NCI-H2227 (cell line): ENCODE measurements around the gene RBM28.
A peak's percentile ranks its signal among the peaks of the same experiment; 100 is the strongest.

Experiments
- DNase-seq: peaks from one replicate; lab custom pipeline; 2025; ENCODE audit not compliant: unreplicated experiment; lab: John Stamatoyannopoulos, UW

The RBM28 gene, protein sequence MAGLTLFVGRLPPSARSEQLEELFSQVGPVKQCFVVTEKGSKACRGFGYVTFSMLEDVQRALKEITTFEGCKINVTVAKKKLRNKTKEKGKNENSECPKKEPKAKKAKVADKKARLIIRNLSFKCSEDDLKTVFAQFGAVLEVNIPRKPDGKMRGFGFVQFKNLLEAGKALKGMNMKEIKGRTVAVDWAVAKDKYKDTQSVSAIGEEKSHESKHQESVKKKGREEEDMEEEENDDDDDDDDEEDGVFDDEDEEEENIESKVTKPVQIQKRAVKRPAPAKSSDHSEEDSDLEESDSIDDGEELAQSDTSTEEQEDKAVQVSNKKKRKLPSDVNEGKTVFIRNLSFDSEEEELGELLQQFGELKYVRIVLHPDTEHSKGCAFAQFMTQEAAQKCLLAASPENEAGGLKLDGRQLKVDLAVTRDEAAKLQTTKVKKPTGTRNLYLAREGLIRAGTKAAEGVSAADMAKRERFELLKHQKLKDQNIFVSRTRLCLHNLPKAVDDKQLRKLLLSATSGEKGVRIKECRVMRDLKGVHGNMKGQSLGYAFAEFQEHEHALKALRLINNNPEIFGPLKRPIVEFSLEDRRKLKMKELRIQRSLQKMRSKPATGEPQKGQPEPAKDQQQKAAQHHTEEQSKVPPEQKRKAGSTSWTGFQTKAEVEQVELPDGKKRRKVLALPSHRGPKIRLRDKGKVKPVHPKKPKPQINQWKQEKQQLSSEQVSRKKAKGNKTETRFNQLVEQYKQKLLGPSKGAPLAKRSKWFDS

DNA sequence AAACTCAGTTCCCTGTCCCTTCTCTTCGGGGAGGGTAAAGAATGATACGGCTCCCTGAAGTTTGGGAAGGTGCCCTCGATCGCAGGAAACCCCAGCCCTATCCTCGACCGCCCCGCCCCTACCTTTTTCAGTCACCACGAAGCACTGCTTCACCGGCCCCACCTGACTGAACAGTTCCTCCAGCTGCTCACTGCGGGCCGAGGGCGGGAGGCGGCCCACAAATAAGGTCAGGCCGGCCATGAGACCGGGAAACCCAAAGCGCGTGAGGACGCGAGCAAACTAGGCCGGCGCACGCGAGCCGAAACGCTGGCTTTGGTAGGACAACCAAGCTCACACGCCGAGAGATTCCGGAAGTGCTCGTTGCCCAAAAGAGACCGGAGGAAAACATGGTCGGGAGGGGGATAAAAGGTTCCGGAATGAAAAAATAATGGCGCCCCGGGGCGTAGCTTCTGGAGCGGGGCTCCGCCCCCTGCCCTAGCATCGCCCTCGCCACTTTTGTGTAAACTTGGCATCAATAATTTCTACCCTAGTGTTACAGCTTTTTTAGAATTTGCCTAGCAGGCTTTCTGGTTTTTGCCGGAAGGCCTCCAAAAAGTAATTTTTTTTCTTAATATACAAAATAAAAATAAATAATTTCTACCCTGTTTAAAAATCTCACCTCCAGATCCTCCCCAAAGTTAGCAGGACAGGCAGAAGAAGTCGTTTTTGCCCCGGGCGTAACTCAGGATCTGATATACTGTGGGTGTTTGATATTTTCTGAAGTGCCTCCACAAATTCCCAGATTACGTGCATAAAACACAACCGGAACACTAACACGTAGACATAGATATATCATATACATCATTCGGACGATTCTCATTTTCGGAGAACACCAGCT is at the start of gene RBM28:
Gene RBM28, minus strand, starts transcription at position 355 of the 877 bp plus-strand sequence. Its CDS starts 115 bp downstream, at position 240.
- peak; percentile 96 for DNase-seq

DNA sequence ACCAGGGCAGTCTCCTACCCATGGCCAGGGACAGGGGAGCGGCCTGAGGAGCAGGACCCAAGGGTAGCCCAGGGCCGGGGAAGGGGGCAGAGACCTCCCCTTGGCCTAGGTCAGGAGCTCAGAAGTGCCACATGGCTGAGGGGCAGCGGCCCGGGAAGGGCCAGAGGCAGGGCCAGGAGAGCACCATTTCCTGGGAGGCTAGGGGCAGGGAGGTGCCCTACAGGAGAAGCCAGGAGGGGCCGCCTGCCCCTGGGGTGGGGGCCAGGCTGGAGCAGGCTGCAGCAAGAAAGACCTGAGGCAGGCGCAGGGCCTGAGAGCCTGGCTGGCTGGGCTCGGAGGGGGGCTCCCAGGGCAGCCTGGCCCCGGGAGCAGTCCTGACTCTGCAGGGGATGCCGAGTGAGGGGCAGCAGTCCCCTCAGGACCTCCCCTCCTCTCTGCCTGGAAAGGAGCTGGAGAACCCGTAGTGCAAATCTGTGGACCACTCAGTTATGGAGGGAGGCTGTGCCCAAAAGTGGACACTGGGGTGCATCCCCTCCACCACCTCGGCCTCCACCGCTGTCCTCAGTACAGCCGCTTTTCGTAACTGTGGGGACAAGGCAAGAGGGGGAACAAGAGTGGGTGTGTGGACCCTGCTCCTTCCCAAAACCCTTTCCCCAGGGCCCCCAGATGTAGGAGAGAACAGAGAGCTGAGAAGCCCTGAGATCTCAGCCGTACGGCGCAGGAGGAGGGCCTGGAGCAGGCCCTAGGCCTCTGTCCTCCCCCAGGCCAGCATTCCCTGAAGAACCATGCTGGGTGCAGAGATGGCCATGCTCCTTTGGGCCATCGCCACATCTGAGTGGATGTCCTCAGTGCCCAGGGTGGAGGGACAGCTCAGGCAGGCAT is 49.0 kb upstream of the RBM28 start:
- no peak for DNase-seq

DNA sequence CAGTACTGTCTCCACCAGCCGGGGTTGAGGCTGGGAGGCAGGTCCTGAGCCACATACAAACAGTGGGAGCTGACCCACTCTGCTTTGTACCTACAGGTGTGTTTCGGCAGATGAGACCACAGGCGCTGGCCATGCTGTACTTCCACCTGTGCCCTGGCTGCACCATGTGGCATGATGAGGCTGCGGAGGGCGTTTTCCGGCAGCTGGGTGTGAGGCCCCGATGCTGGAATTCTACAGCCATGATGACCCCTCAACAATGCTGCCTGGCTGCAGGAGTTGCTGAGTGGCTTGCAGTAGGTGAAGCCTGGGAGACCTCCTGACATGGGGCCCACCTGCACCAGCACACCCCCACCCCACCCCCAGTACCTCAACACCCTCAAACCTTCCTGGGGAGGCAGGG is 48.1 kb upstream of the RBM28 start:
- no peak for DNase-seq

DNA sequence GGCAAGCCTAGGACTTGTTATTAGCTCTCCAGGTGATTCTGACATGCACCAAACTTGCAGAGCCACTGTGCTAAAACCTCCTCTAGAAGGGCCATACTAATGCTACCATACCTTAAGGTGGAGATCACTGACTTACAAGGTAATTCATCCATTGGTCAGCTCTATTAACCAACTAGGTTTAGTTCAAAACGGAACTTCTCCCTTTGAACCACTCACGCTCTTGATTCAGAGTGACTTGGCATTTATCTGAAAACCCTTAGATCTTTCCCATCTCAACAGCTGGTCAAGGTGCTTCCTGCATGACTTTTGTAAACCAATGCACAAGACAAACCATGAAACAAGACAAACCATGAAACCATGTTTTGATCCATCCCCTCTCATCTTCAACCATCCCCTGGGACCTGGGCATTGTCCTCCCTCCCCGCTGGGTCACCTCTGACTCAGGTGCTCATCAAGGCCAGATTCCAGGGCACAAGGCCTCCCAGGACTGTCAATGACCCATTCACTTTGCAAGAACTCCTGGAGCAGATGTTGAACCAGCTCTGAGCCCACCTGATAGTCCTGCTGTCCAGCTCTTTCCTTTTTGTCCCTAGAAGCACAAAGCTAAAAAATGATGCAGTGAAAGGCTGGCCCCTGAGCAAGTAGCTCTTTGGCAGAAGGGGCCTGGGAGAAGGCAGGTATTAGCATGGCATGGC is 47.3 kb upstream of the RBM28 start:
- DNase-seq, result no peak

DNA sequence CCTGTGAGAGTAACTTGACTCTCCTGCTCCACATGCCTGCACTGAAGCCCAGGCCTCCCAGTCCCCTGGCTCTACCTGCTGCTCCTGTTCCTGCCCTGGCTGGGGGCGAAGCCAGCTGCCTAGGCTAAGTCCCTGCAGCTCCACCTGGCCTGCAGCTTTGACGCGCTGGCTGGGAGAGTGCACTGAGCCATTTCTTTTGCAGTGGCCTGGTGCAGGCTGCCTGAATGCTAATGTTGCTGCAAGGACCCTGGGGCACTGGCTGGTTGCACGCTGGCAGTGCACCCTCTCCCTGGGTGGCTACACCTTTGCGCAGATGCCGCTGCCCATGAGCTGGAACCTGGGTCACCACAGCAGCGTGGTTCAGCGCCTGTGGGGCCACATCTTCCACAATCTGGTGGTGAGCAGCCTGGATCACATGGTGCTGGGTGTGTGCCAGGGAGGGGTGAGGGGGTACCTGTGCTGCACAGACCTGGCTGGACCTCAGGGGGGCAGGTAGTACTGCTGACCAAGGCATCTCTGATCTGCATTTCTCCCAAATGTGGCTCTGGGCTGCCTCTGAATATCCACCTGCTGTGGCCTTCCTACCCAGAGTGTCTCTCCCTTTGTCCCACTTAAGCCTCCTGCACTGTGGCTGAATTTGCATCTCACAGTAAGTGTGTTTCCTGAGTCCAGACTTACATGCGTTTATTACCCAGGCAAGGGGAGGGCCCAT is 46.1 kb upstream of the RBM28 start:
- DNase-seq, result no peak

DNA sequence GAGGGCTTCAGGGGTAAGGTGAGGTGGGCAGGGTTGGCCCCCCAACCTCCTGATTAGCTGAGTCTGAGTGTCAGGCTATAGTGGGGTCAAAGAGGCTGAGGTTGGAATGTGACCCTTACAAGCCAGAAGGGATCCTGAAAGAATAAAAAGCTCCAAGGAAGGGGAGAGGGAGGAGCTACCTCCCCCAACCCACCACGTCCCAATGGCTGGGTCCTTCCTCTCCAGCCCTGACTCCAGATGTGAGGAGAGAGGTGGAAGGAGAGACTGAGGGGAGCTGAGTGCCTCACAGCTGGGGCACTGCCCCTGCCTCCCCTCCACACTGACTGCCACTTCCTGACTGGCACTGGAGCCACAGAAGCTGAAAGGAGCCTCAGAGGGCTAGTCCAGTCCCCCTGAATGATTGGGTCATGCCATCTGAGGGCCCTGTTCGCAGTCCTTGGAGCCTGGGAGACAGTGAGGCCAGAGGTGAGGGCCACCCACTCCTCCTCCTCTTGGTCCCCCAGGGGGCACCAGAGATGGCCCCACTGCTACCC is 45.4 kb upstream of the RBM28 start:
- no peak for DNase-seq

DNA sequence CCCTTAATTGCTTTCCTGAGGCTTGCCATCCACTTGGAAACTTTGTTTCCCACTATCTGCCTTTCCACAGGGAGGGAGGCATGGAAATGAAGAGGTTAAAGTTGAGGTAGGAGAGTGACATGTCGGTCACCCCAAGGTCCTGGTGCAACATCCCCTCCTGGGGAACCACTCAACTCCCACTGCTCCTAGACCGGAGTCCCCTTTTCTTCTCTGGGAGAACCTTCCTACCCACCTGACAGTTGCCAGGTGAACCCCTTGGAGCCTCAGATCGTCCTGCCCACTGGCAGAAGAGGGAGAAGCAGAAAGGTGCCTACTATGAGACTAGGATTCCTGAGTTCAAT is 44.4 kb upstream of the RBM28 start:
- no peak for DNase-seq

DNA sequence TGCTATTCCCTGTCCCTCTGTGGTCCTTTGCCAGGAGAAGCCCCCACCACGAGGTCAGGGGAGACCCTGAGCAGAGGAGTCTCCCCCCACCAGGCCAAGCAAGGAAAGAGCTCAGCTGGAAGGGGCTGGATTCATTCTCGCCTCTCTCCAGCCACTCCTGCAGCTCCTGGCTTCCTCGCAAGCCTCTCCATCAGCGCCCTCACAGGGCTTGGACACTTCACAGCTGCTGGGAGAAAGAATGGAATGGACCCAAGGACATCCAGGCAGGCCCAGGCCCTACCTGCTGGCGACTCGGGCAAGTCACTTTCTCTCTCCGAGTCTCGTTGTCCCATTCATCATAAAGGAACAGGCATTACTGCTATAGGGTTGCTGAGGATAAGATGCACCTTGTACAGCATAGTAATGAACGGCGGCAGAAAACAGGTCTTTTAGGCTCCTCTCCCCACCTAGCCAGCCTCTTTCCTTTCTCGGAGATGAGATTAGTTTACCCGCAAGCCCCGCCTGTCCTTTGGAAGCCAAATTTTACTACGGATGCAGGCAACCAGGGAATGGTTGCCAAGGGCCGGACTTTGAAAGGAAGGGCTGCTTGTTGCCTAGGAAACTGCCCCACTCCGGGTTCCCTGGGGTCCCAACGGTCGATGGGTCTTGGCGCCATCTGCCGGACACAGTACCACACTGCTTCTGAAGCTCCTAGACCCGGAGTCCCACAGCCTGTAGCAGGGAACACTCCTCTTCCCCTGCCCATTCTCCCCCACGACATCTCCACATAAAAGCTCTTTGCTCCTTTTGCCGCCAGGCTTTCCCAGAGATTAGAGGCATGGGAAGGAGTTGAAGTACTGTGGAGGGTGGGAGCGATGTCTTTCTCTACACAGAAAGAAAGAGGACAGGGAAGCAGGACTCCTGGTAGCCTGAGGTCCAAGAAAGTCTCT is 43.8 kb upstream of the RBM28 start:
- peak; percentile 93 for DNase-seq

DNA sequence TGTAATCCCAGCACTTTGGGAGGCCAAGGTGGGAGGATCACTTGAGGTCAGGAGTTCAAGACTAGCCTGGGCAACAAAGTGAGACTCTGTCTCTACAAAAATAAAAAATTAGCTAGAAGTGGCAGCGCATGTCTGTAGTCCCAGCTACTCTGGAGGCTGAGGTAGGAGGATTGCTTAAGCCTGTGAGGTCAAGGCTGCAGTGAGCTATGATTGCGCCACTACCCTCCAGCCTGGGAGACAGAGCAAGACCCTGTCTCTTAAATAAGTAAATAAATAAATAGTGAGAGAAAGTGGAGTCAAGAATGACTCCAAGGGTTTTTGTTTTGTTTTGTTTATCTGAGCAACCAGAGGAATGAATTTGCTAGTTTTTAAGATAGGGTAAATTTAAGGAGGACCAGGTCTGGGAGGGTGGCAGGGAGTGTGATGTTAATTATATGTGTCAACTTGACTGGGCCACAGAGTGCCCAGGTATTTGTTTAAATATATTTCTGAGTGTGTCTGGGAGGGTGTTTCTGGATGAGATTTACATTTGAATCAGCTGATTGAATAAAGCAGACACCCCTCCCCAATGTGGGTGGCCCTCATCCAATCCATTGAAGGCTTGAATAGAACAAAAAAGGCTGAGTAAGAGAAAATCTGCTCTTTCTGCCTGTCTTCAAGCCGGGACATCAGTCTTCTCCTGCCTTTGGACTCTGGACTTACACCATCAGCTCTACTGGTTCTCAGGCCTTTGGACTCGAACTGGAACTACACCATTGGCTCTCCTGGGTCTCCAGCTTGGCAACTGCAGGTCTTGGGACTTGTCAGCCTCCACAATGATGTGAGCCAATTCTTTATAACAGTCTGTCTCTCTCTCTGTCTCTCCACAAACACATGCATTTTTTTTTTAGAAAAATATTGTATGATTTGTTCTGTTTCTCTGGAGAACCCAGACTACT is 42.5 kb upstream of the RBM28 start:
- DNase-seq, result no peak

DNA sequence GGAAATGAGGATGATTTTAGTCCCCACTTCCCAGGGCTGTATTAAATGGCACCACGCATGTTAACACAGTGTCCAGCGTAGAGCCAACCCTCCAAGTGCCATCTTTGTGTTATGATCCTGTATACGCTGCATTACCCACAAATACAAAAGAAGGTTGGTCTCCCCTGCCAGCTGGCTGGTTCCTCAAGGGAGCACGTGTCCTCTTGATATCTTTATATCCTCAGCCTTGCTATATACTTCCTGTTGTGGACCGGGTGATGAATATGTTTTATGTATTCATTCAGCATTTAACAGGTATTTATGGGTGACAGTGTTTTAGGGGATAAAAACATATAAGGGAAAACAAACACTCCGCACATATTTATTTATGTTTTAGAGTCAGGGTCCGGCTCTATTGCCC is 41.0 kb upstream of the RBM28 start:
- DNase-seq, result no peak

DNA sequence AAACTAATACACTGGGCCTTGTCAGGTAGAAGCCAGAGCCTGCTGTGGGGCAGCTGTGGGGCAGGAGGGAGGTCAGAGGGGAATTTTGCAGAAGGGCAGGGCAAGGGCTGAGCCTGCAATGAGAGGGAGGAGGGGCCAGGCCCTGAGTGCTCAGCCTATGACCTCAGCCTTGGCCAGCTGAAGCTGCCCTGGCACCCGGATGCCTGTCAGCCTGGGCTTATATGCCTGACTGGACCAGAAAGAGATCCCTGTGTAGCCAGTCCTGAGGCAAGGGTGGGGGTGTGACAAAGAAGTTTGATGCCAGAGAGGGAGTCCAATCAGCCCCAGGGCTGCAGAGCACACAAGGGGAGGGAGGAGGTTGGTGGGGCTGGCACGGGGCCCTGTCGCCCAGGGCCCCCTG is 40.1 kb upstream of the RBM28 start:
- DNase-seq, result no peak

DNA sequence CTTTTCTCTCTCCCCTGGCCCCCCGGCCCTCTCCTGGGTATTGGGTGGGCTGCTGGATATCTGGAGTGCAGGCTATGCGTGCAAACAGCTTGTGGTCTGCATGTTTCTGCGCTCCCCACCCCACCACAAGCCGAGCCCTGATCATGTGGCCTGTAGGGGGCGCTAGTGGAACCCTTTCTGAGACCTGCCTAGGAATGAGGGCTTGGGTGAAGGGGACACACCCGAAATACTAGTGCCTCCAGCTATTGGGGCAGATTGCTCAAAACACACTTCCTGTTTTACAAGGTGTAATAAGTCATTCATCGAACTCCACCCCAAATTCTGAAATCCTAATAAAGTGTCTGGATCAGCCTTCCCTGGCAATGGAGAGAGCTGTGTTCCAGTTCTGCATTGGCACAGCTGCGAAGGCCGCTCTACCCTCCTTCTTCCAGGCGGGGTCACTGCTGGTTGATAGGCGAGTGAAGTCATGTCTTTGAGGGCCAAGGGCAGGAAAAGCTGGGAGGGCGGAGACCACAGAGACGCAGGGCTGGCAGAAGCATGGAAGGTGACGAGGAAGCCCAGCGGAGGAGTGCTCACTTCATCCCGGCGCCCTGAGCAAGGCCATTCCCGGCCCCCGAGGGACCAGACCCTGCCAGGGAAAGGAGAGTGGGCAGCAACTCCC is 37.6 kb upstream of the RBM28 start:
- peak; percentile 40 for DNase-seq

DNA sequence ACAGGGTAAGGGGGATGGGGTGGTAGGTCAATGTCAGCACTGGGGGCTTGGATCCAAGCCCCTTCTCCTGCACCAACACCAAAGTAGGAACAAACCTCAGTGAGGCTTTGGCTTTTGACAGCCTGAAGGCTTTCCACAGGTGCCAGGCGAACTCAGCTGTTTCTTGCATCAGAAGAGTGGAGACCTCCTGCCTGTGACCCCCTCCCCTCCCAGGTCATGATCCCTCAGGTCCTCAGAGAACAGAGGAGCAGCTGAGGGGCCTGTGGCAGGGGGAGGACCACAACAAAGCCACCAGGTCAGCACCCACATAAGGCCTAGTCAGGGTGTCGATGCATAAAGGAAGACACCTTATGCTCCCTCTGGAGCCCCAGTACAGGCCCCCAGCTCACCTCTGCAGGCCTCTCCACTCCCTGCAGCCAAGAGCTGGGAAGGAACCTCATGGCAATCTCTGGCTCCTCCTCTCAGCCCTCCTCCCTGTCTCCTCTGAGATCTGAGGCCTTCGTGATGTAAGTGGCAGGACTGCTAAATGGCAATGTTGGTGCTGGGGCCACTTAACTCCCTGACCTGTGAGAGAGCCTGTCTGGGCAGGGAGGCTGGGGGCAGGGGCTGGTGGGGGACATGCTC is 36.9 kb upstream of the RBM28 start:
- peak; percentile 68 for DNase-seq

DNA sequence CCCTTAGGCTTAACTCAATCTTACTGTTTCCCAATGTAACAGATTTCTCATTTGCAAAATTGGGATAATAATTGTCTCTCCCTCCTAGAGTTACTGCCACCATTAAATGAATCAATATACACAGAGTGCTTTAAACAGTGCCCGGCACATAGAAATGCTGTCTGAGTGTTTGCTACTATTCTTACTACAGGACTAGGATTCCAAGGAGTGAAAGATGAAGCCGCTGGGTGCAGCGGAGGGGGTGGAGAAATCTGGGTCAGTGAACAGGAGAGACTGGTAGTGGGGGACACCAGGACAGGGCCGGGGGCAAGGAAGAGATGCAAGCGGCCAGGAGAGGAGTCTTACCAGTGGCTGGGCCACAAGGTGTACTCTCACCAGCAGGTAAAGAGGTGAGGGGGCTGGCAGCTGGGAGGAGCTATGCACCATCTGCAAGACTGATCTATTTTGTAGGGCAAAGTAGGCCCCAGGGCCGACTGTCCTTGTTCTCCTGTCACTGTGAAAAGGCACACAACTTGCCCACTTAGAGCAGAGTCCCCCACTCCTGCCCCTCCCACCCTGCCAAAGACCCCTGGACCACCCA is 36.3 kb upstream of the RBM28 start:
- no peak for DNase-seq

DNA sequence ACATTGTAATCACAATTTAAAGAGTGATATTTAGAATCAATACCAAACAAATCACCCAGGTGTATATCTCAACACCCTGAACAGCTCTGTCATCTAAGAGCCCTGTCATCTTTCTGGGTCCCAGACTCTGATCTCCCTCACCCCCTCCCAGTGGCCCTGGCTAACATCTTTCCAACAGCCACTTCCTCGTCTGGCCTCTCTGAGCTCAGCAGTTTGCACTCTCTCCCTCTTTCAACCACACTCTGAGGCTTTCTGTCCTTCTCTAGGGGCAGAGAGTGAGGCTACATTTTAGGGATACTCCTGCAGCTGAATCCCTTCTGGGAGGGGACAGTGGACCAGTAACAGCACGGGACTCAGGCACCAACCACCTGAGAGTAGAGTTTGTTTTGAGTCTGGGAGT is 34.9 kb upstream of the RBM28 start:
- DNase-seq, result no peak

DNA sequence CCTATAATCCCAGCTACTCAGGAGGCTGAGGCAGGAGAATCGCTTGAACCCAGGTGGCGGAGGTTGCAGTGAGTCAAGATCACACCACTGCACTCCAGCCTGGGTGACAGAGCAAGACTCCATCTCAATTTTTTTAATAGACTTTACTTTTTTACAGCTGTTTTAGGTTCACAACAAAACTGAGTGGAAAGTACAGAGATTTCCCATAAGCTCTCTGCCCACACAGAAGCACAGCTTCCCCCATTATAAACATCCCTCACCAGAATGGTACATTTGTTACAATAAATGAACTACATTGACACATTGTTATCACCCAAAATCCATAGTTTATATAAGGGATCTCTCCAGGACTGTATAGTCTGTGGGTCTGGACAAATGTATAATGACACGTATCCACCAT is 32.4 kb upstream of the RBM28 start:
- no peak for DNase-seq
